Measurements from ENCODE around the gene KCNH6.

Gene KCNH6

DNA sequence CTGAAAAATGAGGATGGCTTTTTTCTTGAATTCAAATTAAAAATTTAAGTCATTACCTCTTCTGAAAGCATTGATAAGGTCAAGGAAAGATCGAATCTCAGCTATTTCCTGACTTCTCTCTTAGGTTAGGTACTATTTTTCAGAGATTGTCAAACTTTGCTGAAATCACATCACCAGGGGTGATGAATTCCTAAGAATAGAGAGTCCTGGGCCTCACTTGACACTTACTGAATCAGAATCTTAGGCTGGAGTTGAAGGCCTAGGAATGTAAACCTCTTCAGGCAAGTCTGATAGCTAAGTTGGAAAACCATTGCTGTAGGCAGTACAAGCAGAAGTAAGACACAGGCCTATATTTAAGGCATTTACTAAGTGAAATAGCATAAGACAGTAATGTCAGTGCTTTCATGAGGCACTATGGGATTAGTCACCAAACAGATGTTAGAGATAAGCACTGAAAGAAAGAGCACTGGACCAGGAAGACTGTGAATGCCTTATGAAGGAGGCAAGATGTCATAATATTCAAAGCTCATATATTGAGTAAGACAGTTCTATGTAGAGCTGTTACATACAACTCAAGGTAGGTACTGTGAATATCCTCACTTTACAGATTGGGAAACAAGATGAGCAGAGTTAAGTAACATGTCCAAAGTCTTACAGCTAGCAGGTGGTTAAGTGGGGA lies 48.6 kb downstream of the KCNH6 start:
- Histone ChIP-seq H3K4me3 (ENCODE audit: low read depth in 1 of 2, low read length in 1 of 2) (no peak overlapping the region), H3K36me3 (no peaks in the 10 kb centered on the region), H3K27ac (peak overlapping the region; percentile 67), H3K9me3 (no peaks in the 10 kb centered on the region), H3K4me1 (ENCODE audit: control insufficient read depth in 1 of 2, insufficient read depth in 1 of 2, low read depth in 1 of 2, low read length in 1 of 2) (peaks cover 28% of the 10 kb centered on the region in 2 experiments), H3K27me3 (no peaks in the 10 kb centered on the region)
- TF ChIP-seq, protein P1, sequence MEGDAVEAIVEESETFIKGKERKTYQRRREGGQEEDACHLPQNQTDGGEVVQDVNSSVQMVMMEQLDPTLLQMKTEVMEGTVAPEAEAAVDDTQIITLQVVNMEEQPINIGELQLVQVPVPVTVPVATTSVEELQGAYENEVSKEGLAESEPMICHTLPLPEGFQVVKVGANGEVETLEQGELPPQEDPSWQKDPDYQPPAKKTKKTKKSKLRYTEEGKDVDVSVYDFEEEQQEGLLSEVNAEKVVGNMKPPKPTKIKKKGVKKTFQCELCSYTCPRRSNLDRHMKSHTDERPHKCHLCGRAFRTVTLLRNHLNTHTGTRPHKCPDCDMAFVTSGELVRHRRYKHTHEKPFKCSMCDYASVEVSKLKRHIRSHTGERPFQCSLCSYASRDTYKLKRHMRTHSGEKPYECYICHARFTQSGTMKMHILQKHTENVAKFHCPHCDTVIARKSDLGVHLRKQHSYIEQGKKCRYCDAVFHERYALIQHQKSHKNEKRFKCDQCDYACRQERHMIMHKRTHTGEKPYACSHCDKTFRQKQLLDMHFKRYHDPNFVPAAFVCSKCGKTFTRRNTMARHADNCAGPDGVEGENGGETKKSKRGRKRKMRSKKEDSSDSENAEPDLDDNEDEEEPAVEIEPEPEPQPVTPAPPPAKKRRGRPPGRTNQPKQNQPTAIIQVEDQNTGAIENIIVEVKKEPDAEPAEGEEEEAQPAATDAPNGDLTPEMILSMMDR (IDR thresholded peaks at IDR 0.05) = no peak

DNA sequence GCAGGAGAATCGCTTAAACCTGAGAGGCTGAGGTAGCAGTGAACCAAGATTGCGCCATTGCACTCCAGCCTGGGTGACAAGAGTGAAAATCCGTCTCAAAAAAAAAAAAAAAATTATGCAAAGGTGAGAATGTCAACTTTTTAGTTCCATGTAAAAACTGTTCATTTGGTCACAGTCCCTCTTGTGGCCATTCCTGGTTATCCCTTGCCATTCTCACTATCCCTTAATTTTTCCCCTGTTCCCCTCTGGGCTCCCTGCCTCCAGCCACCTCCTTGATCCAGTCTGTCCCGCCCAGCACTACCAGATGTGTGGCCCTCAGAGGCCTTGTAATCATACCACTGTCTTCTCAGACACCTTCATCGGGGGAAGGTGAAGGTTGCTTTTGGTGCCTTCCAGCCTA lies 50.5 kb downstream of the KCNH6 start:
- peaks cover 28% of the 10 kb centered on the region in 2 experiments for H3K4me1 ChIP-seq (ENCODE audit: control insufficient read depth in 1 of 2, insufficient read depth in 1 of 2, low read depth in 1 of 2, low read length in 1 of 2)
- H3K9me3 ChIP-seq = no peaks in the 10 kb centered on the region
- peaks cover 3% of the 10 kb centered on the region for H3K36me3 ChIP-seq
- no peak overlapping the region for H3K27ac ChIP-seq
- H3K4me3 ChIP-seq (ENCODE audit: low read depth in 1 of 2, low read length in 1 of 2) = no peak overlapping the region
- no peaks in the 10 kb centered on the region for H3K27me3 ChIP-seq
- TF ChIP-seq, protein P1 (IDR thresholded peaks at IDR 0.05) = no peak

DNA sequence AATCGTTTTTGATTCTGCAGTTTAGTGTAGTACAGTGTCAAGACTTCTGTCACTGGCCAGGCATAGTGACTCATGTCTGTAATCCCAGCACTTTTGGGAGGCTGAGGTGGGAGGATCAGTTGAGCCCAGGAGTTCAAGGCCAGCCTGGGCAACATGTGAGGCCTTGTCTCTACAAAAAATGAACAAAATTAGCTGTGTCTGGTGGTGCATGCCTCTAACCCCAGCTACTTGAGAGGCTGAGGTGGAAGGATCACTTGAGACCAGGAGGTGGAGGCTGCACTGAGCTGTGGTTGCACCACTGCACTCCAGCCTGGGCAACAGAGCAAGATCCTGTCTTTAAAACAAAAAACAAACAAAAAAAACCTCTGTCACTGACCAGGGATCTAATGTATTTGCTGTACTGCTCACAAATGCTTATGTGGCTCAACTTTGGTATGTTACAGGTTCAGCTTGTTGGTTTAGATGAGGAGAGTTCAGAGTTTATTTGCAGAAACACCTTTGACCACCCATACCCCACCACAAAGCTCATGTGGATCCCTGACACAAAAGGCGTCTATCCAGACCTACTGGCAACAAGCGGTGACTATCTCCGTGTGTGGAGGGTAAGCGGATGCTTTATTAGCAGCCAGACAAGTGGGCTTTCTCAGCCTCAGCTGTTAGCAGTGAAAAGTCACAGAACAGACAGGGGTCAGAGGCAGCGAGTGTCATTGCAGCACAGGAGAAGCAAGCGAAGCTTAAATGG lies 55.0 kb downstream of the KCNH6 start:
- Histone ChIP-seq H3K27me3 (no peaks in the 10 kb centered on the region), H3K4me3 (ENCODE audit: low read depth in 1 of 2, low read length in 1 of 2) (no peak overlapping the region), H3K4me1 (ENCODE audit: control insufficient read depth in 1 of 2, insufficient read depth in 1 of 2, low read depth in 1 of 2, low read length in 1 of 2) (peaks cover under 1% of the 10 kb centered on the region in 2 experiments), H3K9me3 (no peaks in the 10 kb centered on the region), H3K27ac (no peak overlapping the region), H3K36me3 (peaks cover 44% of the 10 kb centered on the region)
- TF ChIP-seq, protein P1 (IDR thresholded peaks at IDR 0.05) = no peak

DNA sequence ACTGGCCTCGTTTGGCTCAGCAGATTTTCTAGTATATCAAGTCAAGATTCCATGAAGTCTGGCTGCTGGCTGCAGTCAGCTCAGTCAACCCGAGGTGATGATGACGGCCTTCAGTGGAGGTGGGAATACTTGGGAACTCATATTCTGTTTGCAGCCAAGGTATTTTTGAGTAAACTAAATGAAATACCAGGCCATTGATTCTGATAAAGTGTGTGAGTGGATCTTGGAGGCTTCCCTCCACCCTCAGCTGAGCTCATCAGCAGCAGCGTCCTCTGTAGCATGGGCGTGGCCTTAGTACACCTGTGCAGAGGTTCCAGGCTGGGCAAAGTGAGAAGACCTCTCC lies 55.6 kb downstream of the KCNH6 start:
- Histone ChIP-seq H3K9me3 (no peaks in the 10 kb centered on the region), H3K36me3 (peaks cover 49% of the 10 kb centered on the region), H3K27ac (no peak overlapping the region), H3K4me3 (ENCODE audit: low read depth in 1 of 2, low read length in 1 of 2) (no peak overlapping the region), H3K4me1 (ENCODE audit: control insufficient read depth in 1 of 2, insufficient read depth in 1 of 2, low read depth in 1 of 2, low read length in 1 of 2) (no peaks in the 10 kb centered on the region), H3K27me3 (no peaks in the 10 kb centered on the region)
- TF ChIP-seq, protein P1 (IDR thresholded peaks at IDR 0.05) = no peak

DNA sequence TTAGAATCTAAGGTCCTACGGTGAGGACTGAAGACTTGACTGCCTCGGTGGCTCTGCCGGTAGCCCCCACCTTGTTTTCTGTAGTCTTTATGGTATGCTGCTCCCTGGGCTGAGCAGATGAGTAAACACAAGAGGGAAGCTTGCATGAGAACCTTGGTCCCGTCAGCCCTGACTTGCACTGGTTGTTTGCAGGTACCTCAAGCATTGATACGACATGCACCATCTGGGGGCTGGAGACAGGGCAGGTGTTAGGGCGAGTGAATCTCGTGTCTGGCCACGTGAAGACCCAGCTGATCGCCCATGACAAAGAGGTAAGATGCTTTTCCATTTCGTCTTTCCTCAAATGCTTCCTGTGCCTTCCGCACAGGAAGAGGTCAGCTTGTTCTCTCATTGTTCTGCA lies 56.5 kb downstream of the KCNH6 start:
- peaks cover 58% of the 10 kb centered on the region for H3K36me3 ChIP-seq
- no peaks in the 10 kb centered on the region for H3K27me3 ChIP-seq
- H3K9me3 ChIP-seq = no peaks in the 10 kb centered on the region
- TF ChIP-seq, protein P1 (IDR thresholded peaks at IDR 0.05) = no peak
- H3K27ac ChIP-seq = no peak overlapping the region
- H3K4me1 ChIP-seq (ENCODE audit: control insufficient read depth in 1 of 2, insufficient read depth in 1 of 2, low read depth in 1 of 2, low read length in 1 of 2) = no peaks in the 10 kb centered on the region
- no peak overlapping the region for H3K4me3 ChIP-seq (ENCODE audit: low read depth in 1 of 2, low read length in 1 of 2)
